GM23338 (cell line): ENCODE measurements around the gene FBRSL1.

Source experiments
- CREB1 ChIP-seq: fragments of 250-450 bp; sonication (Bioruptor Pico); IDR thresholded peaks from 2 replicates; pipeline ENCODE4 v1.5.0; 2020; ENCODE audit warnings: low read depth, mild to moderate bottlenecking, moderate library complexity
- EZH2 ChIP-seq: fragments of 200-600 bp; sonication (generic); IDR thresholded peaks from one replicate; pipeline ENCODE4 v1.8.0; 2017; ENCODE audit warnings: antibody characterized with exemption, mild to moderate bottlenecking, low read depth; ENCODE audit not compliant: unreplicated experiment
- EZH2phosphoT487 ChIP-seq: fragments of 200-600 bp; sonication (generic); IDR thresholded peaks from one replicate; pipeline ENCODE4 v1.8.1; 2018; ENCODE audit warnings: antibody characterized with exemption; ENCODE audit not compliant: unreplicated experiment
- JUNB ChIP-seq: IDR thresholded peaks from one replicate; pipeline ENCODE4 v1.6.1; 2016; ENCODE audit warnings: antibody characterized with exemption; ENCODE audit not compliant: unreplicated experiment
- NANOG ChIP-seq: IDR thresholded peaks from 2 replicates; pipeline ENCODE4 v1.6.1; 2016; ENCODE audit warnings: antibody characterized with exemption, borderline replicate concordance
- POLR2AphosphoS5 ChIP-seq: IDR thresholded peaks from 2 replicates; pipeline ENCODE4 v1.6.1; 2016; ENCODE audit warnings: antibody characterized with exemption, low read depth
- STAT1 ChIP-seq: IDR thresholded peaks from one replicate; pipeline ENCODE4 v1.6.1; 2016; ENCODE audit warnings: antibody characterized with exemption; ENCODE audit not compliant: unreplicated experiment
- ZNF114 ChIP-seq: fragments of 250-450 bp; sonication (Bioruptor Pico); IDR thresholded peaks from 2 replicates; pipeline ENCODE4 v1.5.0; 2020; ENCODE audit warnings: mild to moderate bottlenecking, moderate library complexity
- ZNF331 ChIP-seq: fragments of 250-450 bp; sonication (Bioruptor Pico); IDR thresholded peaks from 2 replicates; pipeline ENCODE4 v1.5.0; 2020; ENCODE audit warnings: low read depth, mild to moderate bottlenecking, moderate library complexity
- TF ChIP-seq, protein P1 (sequence below), 2 experiments: fragments of 200-600 bp in 1 of 2; sonication (generic) in 1 of 2; conservative IDR thresholded peaks; 2 replicates each; pipeline versions ENCODE4 v1.5.1 to v1.6.1; 2016 to 2017; ENCODE audit warnings: antibody characterized with exemption in 2 of 2, low read depth in 2 of 2, mild to moderate bottlenecking in 2 of 2, moderate library complexity in 1 of 2
- TF ChIP-seq, protein P2 (sequence below): IDR thresholded peaks from one replicate; pipeline ENCODE4 v1.6.1; 2018; ENCODE audit warnings: antibody characterized with exemption; ENCODE audit not compliant: unreplicated experiment
- TF ChIP-seq, protein P3 (sequence below): IDR thresholded peaks from 2 replicates; pipeline ENCODE4 v1.6.1; 2016; ENCODE audit warnings: antibody characterized with exemption
- TF ChIP-seq, protein P4 (sequence below): fragments of 250-450 bp; sonication (Bioruptor Pico); IDR thresholded peaks from 2 replicates; pipeline ENCODE4 v1.5.0; 2020; ENCODE audit warnings: mild to moderate bottlenecking, moderate library complexity

DNA sequence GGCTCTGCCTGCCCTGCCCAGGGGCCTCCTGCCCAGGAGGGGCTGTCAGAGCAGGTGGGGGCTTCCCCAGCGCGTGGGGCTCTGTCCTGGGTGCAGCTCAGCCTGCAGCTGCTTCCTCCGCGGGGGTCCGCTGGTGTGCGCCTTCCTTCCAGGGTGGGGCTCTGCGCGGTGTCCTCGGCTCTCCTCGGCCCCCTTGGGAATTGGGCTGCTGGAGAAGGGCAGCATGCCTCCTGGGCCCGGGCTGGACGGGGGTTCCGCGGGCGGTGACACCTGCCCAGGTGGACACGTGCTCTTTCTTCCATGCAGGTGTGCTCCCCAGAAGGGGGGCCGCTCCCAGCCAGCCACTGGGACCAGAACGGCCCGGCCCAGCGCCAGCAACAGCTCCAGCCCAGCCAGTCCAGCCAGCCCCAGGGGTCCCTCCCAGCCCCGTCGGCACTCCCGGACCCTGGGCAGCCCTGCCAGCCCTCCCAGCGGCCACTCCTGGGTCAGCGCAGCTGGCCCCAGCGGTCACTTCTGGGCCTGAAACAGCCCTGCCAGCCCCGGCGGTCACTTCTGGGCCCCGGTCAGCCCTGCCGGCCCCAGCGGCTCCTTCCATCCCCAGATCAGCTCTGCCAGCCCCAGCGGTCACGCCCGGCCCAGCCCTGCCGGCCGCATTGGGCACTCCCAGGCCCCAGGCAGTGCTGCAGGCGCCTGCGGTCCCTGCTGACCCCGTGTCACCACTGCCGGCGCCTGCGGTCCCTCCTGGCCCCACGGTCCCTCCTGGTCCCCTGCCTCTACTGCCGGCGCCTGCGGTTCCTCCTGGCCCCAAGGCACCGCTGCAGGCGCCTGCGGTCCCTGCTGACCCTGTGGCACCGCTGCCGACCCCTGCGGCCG lies 19.1 kb downstream of the FBRSL1 start:
- TF ChIP-seq, protein P1, sequence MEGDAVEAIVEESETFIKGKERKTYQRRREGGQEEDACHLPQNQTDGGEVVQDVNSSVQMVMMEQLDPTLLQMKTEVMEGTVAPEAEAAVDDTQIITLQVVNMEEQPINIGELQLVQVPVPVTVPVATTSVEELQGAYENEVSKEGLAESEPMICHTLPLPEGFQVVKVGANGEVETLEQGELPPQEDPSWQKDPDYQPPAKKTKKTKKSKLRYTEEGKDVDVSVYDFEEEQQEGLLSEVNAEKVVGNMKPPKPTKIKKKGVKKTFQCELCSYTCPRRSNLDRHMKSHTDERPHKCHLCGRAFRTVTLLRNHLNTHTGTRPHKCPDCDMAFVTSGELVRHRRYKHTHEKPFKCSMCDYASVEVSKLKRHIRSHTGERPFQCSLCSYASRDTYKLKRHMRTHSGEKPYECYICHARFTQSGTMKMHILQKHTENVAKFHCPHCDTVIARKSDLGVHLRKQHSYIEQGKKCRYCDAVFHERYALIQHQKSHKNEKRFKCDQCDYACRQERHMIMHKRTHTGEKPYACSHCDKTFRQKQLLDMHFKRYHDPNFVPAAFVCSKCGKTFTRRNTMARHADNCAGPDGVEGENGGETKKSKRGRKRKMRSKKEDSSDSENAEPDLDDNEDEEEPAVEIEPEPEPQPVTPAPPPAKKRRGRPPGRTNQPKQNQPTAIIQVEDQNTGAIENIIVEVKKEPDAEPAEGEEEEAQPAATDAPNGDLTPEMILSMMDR (conservative IDR thresholded peaks at IDR 0.05; ENCODE audit: low read depth in 2 of 2) = no peak
- TF ChIP-seq CREB1 (CRISPR knock-in tag) = no peak
- TF ChIP-seq EZH2 = no peak
- TF ChIP-seq, protein P2, sequence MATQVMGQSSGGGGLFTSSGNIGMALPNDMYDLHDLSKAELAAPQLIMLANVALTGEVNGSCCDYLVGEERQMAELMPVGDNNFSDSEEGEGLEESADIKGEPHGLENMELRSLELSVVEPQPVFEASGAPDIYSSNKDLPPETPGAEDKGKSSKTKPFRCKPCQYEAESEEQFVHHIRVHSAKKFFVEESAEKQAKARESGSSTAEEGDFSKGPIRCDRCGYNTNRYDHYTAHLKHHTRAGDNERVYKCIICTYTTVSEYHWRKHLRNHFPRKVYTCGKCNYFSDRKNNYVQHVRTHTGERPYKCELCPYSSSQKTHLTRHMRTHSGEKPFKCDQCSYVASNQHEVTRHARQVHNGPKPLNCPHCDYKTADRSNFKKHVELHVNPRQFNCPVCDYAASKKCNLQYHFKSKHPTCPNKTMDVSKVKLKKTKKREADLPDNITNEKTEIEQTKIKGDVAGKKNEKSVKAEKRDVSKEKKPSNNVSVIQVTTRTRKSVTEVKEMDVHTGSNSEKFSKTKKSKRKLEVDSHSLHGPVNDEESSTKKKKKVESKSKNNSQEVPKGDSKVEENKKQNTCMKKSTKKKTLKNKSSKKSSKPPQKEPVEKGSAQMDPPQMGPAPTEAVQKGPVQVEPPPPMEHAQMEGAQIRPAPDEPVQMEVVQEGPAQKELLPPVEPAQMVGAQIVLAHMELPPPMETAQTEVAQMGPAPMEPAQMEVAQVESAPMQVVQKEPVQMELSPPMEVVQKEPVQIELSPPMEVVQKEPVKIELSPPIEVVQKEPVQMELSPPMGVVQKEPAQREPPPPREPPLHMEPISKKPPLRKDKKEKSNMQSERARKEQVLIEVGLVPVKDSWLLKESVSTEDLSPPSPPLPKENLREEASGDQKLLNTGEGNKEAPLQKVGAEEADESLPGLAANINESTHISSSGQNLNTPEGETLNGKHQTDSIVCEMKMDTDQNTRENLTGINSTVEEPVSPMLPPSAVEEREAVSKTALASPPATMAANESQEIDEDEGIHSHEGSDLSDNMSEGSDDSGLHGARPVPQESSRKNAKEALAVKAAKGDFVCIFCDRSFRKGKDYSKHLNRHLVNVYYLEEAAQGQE = no peak
- no peak for TF ChIP-seq EZH2phosphoT487
- TF ChIP-seq POLR2AphosphoS5 = no peak
- TF ChIP-seq, protein P3, sequence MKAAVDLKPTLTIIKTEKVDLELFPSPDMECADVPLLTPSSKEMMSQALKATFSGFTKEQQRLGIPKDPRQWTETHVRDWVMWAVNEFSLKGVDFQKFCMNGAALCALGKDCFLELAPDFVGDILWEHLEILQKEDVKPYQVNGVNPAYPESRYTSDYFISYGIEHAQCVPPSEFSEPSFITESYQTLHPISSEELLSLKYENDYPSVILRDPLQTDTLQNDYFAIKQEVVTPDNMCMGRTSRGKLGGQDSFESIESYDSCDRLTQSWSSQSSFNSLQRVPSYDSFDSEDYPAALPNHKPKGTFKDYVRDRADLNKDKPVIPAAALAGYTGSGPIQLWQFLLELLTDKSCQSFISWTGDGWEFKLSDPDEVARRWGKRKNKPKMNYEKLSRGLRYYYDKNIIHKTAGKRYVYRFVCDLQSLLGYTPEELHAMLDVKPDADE = no peak
- TF ChIP-seq ZNF114 (CRISPR knock-in tag) = no peak
- no peak for TF ChIP-seq STAT1
- no peak for TF ChIP-seq JUNB
- TF ChIP-seq, protein P4, sequence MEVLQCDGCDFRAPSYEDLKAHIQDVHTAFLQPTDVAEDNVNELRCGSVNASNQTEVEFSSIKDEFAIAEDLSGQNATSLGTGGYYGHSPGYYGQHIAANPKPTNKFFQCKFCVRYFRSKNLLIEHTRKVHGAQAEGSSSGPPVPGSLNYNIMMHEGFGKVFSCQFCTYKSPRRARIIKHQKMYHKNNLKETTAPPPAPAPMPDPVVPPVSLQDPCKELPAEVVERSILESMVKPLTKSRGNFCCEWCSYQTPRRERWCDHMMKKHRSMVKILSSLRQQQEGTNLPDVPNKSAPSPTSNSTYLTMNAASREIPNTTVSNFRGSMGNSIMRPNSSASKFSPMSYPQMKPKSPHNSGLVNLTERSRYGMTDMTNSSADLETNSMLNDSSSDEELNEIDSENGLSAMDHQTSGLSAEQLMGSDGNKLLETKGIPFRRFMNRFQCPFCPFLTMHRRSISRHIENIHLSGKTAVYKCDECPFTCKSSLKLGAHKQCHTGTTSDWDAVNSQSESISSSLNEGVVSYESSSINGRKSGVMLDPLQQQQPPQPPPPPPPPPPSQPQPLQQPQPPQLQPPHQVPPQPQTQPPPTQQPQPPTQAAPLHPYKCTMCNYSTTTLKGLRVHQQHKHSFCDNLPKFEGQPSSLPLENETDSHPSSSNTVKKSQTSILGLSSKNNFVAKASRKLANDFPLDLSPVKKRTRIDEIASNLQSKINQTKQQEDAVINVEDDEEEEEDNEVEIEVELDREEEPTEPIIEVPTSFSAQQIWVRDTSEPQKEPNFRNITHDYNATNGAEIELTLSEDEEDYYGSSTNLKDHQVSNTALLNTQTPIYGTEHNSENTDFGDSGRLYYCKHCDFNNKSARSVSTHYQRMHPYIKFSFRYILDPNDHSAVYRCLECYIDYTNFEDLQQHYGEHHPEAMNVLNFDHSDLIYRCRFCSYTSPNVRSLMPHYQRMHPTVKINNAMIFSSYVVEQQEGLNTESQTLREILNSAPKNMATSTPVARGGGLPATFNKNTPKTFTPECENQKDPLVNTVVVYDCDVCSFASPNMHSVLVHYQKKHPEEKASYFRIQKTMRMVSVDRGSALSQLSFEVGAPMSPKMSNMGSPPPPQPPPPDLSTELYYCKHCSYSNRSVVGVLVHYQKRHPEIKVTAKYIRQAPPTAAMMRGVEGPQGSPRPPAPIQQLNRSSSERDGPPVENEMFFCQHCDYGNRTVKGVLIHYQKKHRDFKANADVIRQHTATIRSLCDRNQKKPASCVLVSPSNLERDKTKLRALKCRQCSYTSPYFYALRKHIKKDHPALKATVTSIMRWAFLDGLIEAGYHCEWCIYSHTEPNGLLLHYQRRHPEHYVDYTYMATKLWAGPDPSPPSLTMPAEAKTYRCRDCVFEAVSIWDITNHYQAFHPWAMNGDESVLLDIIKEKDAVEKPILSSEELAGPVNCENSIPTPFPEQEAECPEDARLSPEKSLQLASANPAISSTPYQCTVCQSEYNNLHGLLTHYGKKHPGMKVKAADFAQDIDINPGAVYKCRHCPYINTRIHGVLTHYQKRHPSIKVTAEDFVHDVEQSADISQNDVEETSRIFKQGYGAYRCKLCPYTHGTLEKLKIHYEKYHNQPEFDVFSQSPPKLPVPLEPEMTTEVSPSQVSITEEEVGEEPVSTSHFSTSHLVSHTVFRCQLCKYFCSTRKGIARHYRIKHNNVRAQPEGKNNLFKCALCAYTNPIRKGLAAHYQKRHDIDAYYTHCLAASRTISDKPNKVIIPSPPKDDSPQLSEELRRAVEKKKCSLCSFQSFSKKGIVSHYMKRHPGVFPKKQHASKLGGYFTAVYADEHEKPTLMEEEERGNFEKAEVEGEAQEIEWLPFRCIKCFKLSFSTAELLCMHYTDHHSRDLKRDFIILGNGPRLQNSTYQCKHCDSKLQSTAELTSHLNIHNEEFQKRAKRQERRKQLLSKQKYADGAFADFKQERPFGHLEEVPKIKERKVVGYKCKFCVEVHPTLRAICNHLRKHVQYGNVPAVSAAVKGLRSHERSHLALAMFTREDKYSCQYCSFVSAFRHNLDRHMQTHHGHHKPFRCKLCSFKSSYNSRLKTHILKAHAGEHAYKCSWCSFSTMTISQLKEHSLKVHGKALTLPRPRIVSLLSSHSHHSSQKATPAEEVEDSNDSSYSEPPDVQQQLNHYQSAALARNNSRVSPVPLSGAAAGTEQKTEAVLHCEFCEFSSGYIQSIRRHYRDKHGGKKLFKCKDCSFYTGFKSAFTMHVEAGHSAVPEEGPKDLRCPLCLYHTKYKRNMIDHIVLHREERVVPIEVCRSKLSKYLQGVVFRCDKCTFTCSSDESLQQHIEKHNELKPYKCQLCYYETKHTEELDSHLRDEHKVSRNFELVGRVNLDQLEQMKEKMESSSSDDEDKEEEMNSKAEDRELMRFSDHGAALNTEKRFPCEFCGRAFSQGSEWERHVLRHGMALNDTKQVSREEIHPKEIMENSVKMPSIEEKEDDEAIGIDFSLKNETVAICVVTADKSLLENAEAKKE = no peak
- no peak for TF ChIP-seq ZNF331 (CRISPR knock-in tag)
- TF ChIP-seq NANOG = no peak
